Stimulated activated CD4-positive, alpha-beta T cell treated with anti-CD3 and anti-CD28 coated beads, Interleukin-15, amount 100 ng/mL, for 48 hours (primary cell): ENCODE results near the gene FHDC1.

Experiments
- DNase-seq, 2 donors: peaks; one replicate each; pipeline ENCODE4 v3.0.0-alpha.2; 2020; ENCODE audit warnings: low read depth in 2 of 2

FHDC1 gene

GRCh38 chr4:152935143-152935542, 980 bp upstream of the FHDC1 start:
- peak in 1 of 2 donors; percentile 7 for DNase-seq

- DNase-seq = no peak
These were observed 568 bp downstream of the FHDC1 start for GRCh38 chr4:152936446-152937335.

GRCh38 chr4:152937336-152938236, 1.5 kb downstream of the FHDC1 start:
- DNase-seq = no peak

- DNase-seq = no peak
These were observed 2.3 kb downstream of the FHDC1 start for GRCh38 chr4:152938237-152938947.

GRCh38 chr4:152939621-152940020, 3.5 kb downstream of the FHDC1 start:
- no peak for DNase-seq

GRCh38 chr4:152940461-152940860, 4.3 kb downstream of the FHDC1 start:
- DNase-seq = no peak

- no peak for DNase-seq
These were observed 5.3 kb downstream of the FHDC1 start for GRCh38 chr4:152941411-152941810.

- no peak for DNase-seq
These were observed 6.2 kb downstream of the FHDC1 start for GRCh38 chr4:152942346-152942745.

- no peak for DNase-seq
These were observed 7.5 kb downstream of the FHDC1 start for GRCh38 chr4:152943672-152944071.

- no peak for DNase-seq
These were observed 8.7 kb downstream of the FHDC1 start for GRCh38 chr4:152944666-152945320.

- DNase-seq = no peak
These were observed 9.5 kb downstream of the FHDC1 start for GRCh38 chr4:152945639-152946038.

GRCh38 chr4:152946446-152946845, 10.3 kb downstream of the FHDC1 start:
- DNase-seq = no peak

- DNase-seq = no peak
These were observed 11.2 kb downstream of the FHDC1 start for GRCh38 chr4:152947311-152947710.

GRCh38 chr4:152949930-152950329, 13.8 kb downstream of the FHDC1 start:
- DNase-seq = no peak

GRCh38 chr4:152950402-152951274, 14.5 kb downstream of the FHDC1 start:
- DNase-seq = no peak

GRCh38 chr4:152951348-152951747, 15.2 kb downstream of the FHDC1 start:
- no peak for DNase-seq

- no peak for DNase-seq
These were observed 17.4 kb downstream of the FHDC1 start for GRCh38 chr4:152953514-152953913.

- no peak for DNase-seq
These were observed 18.6 kb downstream of the FHDC1 start for GRCh38 chr4:152954741-152955140.

- no peak for DNase-seq
These were observed 20.0 kb downstream of the FHDC1 start for GRCh38 chr4:152956147-152956546.

- no peak for DNase-seq
These were observed 20.7 kb downstream of the FHDC1 start for GRCh38 chr4:152956650-152957436.
